Astrocyte of the cerebellum (primary cell): Measurements from ENCODE around the gene ZGPAT.
"Not testable (repeated sequence)": the region's sequence is repeated elsewhere in the genome, so short reads cannot be mapped to it uniquely, and the experiment has no call there.

Experiments
- DNase-seq: peaks from one replicate; pipeline ENCODE4 v3.0.0-alpha.2; 2011; ENCODE audit warnings: low read depth
- H3K4me3 ChIP-seq: 2 replicates; pipeline ENCODE4 v1.5.1; 2011; ENCODE audit warnings: mild to moderate bottlenecking, low read depth, low read length, moderate library complexity
- CTCF ChIP-seq: IDR thresholded peaks from 2 replicates; pipeline ENCODE4 v1.5.1; 2012; ENCODE audit warnings: low read length, low read depth, moderate library complexity, mild to moderate bottlenecking; ENCODE audit errors: missing control alignments
- in situ Hi-C: cut with HindIII; loops from 2 replicates; pipeline ENCODE4 v1.10.0; 2017; ENCODE audit warnings: low sequenced_read_pairs

Gene ZGPAT

DNA sequence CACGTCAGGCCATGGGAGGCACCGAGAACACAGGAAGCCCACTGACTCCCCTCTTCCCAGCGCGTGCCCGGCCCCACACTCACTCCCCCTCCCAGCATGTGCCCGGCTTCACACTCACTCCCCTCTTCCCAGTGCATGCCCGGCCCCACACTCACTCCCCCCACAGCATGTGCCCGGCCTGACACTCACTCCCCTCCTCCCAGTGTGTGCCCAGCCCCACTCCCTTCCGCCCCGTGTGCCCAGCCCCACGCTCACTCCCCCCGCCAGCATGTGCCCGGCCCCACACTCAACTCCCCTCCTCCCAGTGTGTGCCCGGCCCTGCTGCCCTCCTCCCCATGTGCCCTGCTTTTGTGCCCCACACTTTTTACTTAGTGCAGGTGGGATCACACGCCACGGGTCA, 40.0 kb upstream of the ZGPAT start:
- no peak for DNase-seq
- no peak overlapping the region for H3K4me3 ChIP-seq
- no peak for TF ChIP-seq CTCF
- in situ Hi-C loops: loop anchor here (10.0 kb wide), 1 partner anchor 133 kb away; the partner anchor contains the start of gene PTK6

DNA sequence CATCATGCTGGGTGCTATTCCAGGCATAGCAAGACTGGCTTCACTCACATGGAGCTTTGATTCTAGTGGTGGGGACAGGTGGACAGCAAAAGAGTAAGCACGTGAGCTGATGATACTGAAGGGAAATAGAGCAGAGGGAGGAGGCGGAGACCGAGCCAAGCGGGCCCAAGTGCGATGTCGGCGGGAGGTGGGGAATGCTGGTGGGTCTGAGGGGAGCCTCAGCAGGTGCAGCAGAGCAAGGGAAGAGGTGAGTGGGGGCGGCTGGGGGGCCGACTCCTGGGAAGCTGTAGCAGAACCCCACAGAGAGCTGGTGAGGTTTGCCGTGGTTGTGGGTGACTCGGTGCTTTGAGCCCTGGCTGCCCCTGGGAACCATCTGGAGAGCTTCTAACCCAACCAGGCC, 39.5 kb upstream of the ZGPAT start:
- no peak overlapping the region for H3K4me3 ChIP-seq
- DNase-seq: no peak
- in situ Hi-C loops: loop anchor here (10.0 kb wide), 1 partner anchor 134 kb away; the partner anchor contains the start of gene PTK6
- no peak for TF ChIP-seq CTCF

DNA sequence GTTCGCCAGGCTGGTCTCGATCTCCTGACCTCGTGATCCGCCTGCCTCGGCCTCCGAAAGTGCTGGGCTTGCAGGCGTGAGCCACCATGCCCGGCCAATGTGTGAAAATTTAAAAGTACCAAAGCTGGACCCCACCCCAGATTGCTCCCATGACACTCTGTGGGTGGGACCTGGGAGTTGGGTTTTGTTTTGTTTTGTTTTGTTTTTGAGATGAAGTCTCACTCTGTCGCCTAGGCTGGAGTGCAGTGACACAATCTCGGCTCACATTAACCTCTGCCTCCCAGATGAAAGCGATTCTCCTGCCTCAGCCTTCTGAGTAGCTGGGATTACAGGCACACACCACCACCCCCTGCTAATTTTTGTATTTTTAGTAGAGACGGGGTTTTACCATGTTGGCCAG, 36.1 kb upstream of the ZGPAT start:
- DNase-seq, in situ Hi-C loops, H3K4me3 ChIP-seq: not testable (repeated sequence)

DNA sequence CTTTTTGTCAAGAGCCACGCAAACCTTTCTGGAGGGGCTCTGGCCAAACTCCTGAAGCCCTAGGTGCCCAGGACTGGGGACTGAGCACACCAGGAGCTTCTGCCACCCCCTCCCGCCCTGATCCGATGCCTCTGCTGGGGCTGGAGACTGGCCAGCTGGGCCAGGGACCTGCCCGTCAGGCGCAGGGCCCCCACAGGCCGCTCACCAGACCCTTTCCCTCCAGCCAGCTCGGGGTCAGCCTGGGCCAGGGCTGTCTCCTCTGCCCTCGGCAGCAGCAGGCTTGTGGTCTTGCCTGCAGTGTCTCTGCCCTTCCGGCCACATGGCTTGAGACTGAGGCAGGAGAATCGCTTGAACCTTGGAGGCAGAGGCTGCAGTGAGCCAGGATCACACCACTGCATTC, 35.2 kb upstream of the ZGPAT start:
- H3K4me3 ChIP-seq: no peak overlapping the region
- no peak for TF ChIP-seq CTCF
- DNase-seq: no peak
- in situ Hi-C loops: no loop called here

- in situ Hi-C loops: no loop called here
- no peak for TF ChIP-seq CTCF
- DNase-seq: no peak
- H3K4me3 ChIP-seq: no peak overlapping the region
These were observed 33.9 kb upstream of the ZGPAT start for GRCh38 chr20:63673951-63674350.

GRCh38 chr20:63675681-63676368, 32.0 kb upstream of the ZGPAT start:
- in situ Hi-C loops: no loop called here
- DNase-seq: no peak
- H3K4me3 ChIP-seq: no peak overlapping the region
- TF ChIP-seq CTCF: no peak

- H3K4me3 ChIP-seq: no peak overlapping the region
- no peak for TF ChIP-seq CTCF
- DNase-seq: no peak
- in situ Hi-C loops: no loop called here
These were observed 29.8 kb upstream of the ZGPAT start for GRCh38 chr20:63678071-63678470.
